Measurements from ENCODE around the gene DGKH. TPM values are rescaled to one million over a fixed set of nuclear protein-coding genes. Genes with fewer than 3 reads are reported as not detected.
"Not testable (repeated sequence)": the region's sequence is repeated elsewhere in the genome, so short reads cannot be mapped to it uniquely, and the experiment has no call there.

DGKH gene
- total RNA-seq, 1 donor from 2014 or later, result 14.2 TPM

- intact Hi-C loops (cut with micrococcal nuclease), result no loop called here
Observed at GRCh38 chr13:42153199-42154113, 105.0 kb downstream of the DGKH start.

DNA sequence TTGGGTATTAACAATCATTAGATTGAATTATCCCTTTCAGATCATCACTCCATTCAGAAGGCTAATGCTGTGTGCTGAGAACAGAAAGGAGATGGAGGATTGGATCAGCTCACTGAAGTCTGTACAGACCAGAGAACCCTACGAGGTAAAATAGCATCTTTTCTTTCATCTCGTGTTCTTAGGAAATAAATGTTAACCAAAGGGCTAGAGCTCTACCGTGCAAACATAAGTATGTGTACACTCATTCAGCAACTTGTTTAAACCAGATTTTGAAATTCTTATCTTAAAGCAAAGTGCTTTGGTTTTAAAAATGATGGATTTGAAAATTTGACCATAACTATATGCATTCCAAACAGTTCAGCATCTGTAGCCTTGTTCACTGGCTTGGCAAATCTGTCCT is 106.8 kb downstream of the DGKH start:
- intact Hi-C loops (cut with micrococcal nuclease), result no loop called here

- intact Hi-C loops (cut with micrococcal nuclease), result not testable (repeated sequence)
Observed at GRCh38 chr13:42163338-42163737, 114.9 kb downstream of the DGKH start.

DNA sequence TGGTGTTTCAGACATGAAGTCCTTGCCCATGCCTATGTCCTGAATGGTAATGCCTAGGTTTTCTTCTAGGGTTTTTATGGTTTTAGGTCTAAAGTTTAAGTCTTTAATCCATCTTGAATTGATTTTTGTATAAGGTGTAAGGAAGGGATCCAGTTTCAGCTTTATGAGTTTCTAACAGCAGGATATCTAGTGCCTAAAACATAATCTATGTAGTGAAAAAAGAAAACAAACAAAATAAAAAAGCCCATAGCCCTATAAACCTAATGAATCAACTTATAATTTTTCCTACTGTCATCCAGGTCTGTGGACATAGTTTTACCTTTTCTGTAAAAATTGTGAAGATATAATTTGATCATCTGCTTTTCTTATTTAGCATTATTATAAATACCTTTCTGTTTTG is 115.5 kb downstream of the DGKH start:
- intact Hi-C loops (cut with micrococcal nuclease), result not testable (repeated sequence)

DNA sequence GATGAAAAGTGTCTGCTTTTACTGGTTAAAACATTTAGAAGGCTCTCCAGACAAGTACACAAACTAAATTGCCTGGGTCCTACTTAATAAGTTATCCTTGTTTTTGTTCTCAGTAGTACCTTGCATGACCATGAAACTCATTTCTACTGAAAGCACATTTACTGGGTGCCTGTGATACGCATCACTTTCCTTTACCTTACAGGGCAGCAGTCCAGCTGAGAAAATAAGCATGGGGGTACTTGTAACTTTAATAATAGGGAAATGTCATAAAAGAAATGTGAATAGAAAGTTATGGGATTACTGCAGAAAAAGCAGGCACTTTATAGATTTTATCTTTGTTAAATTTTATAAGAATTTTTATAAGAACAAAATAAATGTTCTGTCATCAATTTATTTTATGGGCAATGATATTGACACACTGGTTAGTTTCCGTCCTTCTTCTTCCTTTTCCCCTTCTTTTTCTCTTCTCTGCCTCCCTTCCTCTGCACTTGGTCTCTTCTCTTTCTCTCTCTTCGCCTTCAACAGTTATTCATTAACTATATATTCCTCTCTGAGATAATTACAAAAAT is 116.2 kb downstream of the DGKH start:
- intact Hi-C loops (cut with micrococcal nuclease), result no loop called here

- intact Hi-C loops (cut with micrococcal nuclease), result no loop called here
Observed at GRCh38 chr13:42168496-42168895, 120.0 kb downstream of the DGKH start.

DNA sequence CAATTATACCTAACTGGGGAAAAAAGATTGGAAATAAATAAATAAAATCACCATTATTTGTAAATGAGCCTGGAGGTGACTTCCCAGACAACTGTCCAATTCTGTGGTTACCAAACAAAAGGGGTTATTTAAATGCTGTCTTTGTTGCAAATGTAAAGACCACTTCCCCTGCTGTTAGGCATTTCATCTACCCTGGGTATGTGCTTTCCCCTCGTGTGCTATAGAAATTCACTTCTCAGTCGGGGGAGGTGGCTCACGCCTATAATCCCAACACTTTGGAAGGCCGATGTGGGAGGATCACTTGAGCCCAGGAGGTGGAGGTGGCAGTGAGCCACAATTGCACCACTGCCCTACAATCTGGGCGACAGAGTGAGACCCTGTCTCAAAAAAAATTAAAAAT is 121.6 kb downstream of the DGKH start:
- intact Hi-C loops (cut with micrococcal nuclease), result no loop called here

DNA sequence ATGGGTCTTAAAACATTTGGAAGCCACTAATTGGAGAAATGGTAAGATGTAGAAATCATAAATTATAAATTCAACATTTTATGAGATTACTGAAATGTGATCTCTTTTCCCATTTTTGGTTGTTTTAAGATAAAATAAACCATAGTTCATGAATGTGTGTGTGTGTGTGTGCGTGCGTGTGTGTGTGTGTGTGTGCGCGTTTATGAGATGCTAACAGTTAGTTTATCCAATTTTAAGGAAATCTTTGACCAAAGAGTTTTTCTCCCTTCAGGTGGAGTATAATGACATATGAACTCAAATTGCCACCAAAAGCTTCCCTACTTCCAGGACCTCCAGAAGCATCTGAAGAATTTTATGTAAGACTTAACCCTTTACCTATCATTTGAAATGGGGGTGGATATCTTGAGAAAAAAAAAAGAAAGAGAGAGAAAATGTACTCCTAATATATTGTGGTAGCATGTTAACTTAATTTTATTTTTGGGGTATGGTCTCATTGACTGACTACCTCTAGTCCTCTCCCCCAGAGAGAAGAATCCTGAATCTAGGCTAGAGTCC is 125.4 kb downstream of the DGKH start:
- intact Hi-C loops (cut with micrococcal nuclease), result no loop called here

GRCh38 chr13:42174344-42175162 is 126.1 kb downstream of the DGKH start:
- intact Hi-C loops (cut with micrococcal nuclease), result no loop called here

DNA sequence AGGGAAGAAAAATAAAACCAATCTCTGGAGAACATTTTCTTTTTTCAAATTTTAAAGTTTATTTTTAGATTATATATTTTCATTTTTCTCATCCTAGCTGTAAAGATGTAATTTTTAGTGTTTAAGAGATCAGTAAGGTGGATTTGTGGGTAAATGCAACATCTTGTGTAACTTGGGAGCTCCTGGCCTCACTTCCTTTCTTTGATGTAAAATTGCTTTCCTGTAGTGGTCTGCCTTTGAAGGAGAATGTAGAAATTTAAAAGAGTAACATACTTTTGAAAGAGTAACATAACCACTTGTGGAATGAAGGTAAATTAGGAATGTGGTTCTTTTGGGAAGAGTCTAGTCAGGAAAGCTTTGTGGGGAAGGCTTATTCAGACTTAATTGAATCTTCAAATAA is 127.8 kb downstream of the DGKH start:
- intact Hi-C loops (cut with micrococcal nuclease), result no loop called here

- intact Hi-C loops (cut with micrococcal nuclease), result no loop called here
Observed at GRCh38 chr13:42177189-42177588, 128.7 kb downstream of the DGKH start.

DNA sequence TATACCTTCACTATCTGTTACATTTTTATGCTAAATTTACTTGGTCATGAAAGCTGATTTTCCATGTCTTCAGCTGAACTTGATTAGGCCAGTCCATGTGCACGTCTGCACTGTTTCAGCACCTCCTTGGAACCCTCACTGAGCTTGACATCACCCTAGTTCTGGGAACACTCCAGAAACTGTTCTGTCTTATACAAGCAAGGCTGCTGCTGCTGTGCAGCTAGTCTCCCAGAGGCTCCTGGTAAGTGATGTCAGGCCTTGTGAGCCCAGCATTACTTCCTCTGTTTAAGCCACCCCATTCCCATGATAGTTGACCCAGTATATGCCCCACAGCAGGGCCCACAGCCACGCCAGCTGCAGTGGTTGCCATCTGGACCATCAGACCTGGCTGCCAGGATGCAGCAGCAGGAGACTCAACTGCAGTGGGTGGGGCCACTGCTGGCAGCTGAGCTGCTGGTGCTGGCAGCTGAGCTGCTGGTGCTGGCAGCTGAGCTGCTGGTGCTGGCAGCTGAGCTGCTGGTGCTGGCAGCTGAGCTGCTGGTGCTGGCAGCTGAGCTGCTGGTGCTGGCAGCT is 133.0 kb downstream of the DGKH start:
- intact Hi-C loops (cut with micrococcal nuclease), result no loop called here

- intact Hi-C loops (cut with micrococcal nuclease), result no loop called here
Observed at GRCh38 chr13:42189061-42189460, 140.6 kb downstream of the DGKH start.

DNA sequence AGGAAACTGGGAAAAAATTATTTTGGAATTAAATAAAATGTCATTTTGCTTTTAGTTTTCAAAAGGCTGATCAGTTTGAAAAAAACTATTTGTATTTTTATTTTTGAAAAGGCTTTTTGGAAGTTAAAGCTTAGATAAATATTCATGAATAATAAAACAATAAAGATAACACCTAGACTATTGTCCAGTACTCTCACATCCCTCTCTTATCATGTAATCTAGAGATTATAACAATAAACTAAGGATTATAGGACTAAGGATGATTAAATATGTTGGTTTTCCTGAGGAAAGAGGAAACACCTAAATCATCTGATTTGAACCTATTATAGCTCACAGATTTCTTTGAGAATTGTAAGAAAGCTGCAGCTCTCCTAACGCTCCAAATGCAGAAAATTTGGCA is 142.1 kb downstream of the DGKH start:
- intact Hi-C loops (cut with micrococcal nuclease), result no loop called here

GRCh38 chr13:42211704-42212464 is 163.4 kb downstream of the DGKH start:
- intact Hi-C loops (cut with micrococcal nuclease), result loop anchor here (10.0 kb wide), 1 partner anchor 1137 kb away; no protein-coding TSS in a partner anchor

GRCh38 chr13:42214446-42214845 is 166.0 kb downstream of the DGKH start:
- intact Hi-C loops (cut with micrococcal nuclease), result loop anchor here (10.0 kb wide), 1 partner anchor 1140 kb away; no protein-coding TSS in a partner anchor

DNA sequence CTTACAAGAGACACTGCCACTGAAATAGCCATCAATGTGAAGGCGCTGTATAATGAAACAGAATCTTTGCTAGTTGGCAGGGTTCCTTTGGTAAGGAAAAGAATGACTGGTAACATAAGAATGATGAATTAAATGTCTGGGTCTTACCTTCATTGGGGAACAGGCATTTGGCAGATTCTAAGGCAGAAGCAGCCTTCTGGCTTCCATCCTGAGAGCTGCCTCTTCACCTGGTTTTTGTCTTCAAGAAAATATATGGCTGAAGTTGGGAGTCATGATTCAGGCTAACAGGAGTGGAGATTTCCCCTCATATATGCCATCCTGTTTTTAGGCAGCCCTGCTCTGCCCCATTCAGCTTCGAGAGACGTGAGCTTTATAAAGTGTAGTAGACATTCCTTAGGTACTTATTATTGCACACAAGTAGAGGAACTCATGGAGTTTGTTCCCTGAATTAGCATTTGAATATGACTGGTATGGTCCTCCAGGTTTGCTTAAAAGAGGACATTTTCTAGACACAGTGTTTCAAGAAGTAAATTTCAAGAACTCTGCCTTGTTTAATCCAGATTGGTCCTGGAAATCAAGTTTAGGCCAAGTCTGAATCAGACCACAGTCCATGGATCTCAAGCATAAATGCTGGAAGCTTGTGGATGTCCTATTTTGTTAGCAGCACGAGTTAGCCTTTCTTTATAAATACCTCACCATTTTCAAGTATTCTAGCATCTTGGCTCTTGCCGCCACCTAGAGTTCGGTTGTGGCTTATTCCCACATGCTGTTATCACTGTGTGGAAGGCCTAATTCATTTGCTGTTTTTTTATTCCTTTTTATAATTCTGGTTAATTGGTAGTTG is 167.4 kb downstream of the DGKH start:
- intact Hi-C loops (cut with micrococcal nuclease), result loop anchor here (1.0 to 10.0 kb wide), 2 partner anchors 547 to 1141 kb away; no protein-coding TSS in a partner anchor

DNA sequence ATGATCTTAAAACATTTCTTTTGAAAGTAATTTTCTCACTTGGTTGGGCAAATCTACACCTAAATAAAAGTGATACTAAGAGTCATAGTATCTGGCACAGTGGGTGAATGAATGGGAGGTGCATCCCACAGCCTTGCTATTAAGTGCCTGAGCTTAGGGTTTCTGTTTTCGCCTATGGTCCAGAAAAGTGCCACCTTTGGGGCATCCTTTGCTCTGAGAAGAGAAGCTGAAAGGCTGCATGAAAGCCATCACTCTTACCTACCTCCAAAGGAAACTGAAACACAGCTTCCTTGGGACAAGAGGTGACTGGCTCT is 167.9 kb downstream of the DGKH start:
- intact Hi-C loops (cut with micrococcal nuclease), result loop anchor here (1.0 to 10.0 kb wide), 2 partner anchors 548 to 1142 kb away; no protein-coding TSS in a partner anchor

- intact Hi-C loops (cut with micrococcal nuclease), result loop anchor here (10.0 kb wide), 1 partner anchor 1144 kb away; no protein-coding TSS in a partner anchor
Observed at GRCh38 chr13:42218576-42218975, 170.1 kb downstream of the DGKH start.

Measured in T-helper 1 cell treated with Interleukin-12 subunit alpha and Interleukin-12 subunit beta and Interleukin-4 antibody, amounts not matched to agents 30 ng/mL and 1 ng/mL, for 36 hours (primary cell).